Left renal cortex interstitium (tissue), 4 donors: ENCODE data around the gene FRS2. TPM values are rescaled to one million over a fixed set of nuclear protein-coding genes. Genes with fewer than 3 reads are reported as not detected.
A peak's percentile ranks its signal among the peaks of the same experiment; 100 is the strongest.

ENCODE experiments used
- DNase-seq, 4 donors: peaks; one replicate each; pipeline ENCODE4 v3.0.0-alpha.2; 2013; ENCODE audit warnings: low read depth in 4 of 4, low spot score in 2 of 4, missing footprints in 1 of 4
- polyA plus RNA-seq, 4 donors: library from polyadenylated mRNA; unstranded; fragments of 120-200 nt; gene quantifications; one replicate each; pipeline ENCODE4 v1.2.1, GENCODE V29; 2013; ENCODE audit not compliant: insufficient read length in 4 of 4

Gene FRS2
- polyA plus RNA-seq, 4 donors: 42.2 to 49.3 (median 45.4) TPM

DNA sequence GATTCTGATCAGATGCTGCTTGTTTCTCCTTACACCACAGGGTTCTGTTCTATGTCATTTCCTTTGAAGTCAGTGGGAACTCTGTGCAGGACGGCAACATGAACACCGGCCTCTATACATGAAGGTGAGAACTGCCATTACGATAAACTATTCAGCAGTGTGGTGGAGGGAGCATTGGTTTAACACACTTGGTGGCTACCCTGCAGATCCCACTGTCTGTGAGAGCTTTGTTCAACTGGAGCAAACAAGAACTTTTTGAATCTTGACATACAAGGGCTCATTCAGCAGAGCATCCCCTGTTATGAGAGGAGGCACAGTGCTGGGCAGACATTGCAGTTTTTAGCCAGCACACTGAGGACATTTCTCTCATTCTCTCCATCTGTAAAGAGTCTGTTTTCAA is 10.7 kb upstream of the FRS2 start:
- no peak for DNase-seq

DNA sequence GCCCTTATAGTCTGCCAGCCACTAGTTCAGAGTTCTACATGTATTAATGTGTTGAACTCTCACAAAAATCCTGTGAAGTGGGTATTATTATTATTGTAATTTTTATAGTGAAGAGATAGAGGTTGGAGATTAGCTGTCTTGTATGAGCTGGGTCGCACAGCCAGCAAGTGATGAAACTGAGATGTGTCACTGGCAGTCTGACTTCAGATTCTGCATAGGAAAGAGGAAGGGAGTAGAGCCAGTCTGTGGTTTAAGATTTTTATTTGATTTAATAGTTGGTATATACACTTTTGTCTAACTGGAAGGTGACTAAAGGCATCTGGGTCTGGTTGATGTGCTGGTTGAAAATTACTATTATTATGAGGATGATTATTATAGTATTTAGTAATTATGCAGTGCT is 5.8 kb upstream of the FRS2 start:
- no peak for DNase-seq

DNA sequence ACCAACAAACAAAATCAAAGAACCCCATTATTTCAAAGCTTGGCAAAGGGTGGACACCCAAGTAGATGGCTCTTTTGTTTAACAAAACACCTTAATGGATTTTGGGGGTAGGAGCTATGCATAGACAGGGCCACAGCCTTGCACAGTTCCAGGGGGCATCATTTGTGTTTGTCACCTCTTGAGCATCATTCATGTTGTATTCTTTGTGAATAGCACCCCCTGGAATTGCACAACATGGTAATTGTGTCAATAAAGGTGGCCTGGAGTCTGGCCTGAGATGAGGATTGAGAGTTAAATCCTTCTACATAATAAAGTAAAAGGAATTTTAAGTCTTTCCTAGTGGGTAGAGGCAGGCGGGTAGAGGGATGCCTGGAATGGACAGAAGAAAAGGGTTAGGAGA is 3.3 kb upstream of the FRS2 start:
- DNase-seq: no peak

DNA sequence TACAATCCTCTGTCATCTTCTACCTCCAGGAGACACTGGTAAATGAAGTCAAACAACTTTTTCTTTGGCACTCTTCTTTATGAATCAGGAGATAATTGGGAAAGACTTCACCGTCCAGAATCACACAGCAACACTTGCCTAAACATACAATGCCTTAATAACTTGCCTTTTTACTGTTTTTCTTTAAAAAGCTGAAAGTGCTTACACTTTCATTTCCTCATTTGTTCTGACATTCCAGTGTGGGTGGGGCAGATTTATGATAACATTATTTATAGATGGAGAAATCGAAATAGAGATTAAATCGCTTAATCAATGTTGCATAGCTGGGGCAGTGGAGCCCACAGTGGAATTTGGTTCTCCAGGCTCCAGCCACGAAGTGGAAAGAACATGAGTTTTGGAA is 2.8 kb upstream of the FRS2 start:
- DNase-seq: no peak

DNA sequence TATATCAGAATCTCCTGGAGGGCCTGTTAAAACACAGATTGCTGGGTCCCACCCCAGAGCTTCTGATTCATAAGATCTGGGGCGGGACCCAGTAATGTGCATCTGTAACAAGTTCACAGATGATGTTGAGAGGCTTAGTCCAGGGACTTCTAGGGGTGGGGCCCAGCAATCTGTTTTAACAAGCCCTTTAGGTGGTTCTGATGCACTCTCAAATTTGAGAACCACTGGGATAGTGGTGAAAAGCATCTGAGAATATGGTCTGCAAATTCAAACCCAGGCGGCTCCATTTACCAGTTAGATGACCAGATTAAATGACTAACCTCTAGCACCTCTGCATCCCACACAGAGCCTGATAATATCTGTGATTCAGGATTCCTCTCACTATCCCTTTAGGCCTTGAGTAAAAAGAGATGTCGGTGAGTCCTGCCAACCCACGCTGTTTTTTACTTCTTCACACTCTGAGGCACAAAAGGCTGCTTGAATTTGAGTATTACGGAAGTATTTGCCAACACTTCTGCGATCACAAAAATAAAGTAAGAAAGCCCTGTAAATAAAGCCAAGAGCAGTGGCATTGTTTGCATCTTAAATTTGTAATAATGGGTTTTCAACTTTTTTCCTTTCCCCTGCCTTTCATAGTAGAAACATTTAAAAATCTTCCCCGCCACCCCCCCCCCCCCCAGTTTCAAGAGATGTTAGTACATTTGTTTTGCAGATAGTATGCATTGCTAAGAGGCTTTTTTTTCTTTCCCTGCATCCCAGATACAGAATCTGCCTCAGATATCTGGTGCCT is 1.8 kb upstream of the FRS2 start:
- no peak for DNase-seq

DNA sequence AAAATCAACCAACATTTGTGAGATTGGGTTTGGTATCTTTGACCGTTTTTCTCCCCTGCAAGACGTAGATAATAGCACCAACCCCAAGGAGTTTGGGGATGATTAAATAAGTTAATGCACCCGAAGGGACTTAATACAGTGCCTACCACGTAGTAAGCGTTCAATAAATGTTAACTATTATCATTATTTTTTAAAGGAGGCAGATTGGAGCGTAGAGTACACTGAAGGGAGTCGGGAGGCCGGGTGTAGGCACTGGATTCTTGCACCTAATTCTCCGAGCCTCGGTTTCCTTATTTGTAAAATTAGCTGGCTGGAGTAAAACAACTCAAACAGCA is 367 bp upstream of the FRS2 start:
- DNase-seq: peak in 1 of 4 donors; percentile 41

DNA sequence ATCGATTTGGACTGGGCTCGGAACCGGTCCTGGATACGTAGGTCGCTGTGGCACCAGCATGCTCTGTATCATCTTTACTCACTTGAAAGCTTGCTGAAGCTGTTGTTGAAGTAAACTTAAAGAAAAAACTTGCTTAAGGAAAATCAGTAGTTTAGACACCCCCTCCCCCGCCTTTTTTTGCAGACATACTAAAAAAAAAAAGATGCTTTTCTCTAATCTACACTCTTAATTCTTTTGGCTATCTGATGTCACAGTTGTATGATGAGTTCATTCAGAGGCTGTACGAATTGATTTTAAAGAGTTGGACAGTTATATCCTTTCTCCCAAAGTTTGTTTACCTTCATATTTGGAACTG is 865 bp downstream of the FRS2 start:
- DNase-seq: no peak

DNA sequence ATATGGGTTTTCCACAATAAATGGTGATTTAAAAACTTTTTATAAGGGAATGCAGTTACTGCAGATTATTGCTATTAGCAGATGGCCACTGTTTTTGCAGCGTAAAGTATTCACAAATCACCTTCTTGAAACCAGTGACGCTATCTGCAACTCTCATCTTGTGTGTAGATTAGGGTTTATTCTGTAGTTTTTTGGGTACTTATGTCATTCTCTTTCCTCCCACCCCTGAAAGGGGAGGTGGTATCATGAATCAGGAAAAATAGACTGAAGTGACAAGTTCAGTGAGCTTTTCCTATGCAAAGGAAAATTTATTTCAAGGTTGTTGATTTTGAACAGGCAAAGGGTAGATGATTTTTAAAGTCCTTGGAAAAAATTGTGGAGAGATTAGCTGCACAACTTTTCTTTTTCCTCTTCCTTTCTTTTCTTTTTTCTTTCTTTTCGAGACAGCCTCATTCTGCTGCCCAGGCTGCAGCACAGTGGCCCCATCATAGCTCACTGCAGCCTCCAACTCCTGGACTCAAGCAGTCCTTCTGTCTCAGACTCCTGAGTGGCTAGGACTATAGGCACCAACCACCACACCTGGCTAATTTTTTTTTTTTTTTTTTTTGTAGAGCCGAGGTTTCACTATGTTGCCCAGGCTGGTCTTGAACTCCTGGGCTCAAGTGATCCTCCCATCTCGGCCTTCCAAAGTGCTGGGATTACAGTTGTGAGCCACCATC is 1.6 kb downstream of the FRS2 start:
- DNase-seq: no peak

DNA sequence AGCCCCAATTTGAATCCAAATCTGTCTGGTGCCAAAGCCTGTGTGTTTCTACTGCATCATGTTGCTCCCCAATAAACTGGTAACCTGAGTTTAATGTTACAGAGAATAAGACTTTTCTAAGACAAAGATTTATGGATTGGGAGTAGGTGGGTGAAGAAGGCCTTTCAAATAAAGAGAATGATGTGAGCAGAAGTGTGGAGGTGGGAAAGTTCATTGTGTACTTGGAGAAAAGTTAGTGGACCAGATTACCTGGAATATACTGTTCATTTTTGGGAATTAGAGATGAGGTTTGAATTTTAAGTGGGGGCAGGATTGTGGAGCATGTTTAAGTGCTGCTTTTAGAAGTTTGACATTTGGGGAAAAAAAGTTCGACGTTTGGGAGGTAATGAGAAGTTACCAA is 3.1 kb downstream of the FRS2 start:
- DNase-seq: no peak

DNA sequence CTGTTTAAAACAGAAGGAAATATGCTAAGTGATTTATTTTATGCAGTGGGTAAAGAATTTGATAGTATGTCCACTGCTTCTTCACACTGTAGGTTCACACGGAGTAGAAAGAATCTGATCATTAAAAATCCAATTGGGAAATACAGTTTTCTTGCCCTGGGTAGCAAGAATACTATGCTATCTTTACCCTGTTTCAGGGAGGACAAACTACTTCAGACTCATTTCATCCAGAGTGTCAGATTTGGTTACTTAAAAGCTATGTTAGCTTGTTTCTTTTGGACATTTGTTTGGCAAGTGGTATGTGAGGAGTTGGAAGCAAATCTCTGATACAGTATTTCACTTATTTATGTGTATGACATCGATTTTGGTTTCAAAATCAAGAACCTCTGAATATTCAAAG is 4.3 kb downstream of the FRS2 start:
- DNase-seq: no peak

DNA sequence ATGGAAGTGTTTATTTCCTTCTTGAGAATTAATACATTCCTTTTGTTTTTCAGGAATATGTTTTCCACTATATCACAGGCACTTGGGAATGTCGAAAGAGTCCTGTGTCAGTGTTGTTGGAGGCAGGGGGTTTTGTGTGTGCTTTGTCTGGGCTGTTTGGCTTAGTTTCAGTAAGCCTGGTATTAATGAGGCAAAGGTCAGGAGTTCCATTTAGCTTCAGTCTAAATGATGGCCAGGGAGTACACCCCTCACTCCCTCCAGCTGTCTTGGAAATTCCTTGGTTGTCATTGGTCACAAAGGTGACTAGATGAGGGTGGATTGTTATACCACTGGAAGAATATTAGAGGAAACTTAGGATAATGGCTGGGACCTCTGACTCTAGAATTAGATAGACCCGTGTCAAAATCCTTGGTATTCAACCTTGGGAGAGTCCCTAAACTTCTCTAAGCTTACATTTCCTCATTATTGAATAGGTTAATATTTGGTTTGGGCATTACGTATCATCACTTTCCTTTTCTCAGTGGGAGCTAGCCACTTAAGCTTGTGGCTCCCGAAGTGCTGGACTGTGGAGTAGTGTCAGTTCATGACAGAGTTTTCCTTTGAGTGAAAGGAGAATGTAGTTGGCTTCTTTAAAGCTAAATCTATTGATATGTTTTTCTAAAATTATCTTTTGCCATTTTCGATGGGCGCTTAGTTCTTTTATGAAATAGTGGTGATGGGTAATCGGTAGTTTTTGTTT is 5.2 kb downstream of the FRS2 start:
- no peak for DNase-seq

DNA sequence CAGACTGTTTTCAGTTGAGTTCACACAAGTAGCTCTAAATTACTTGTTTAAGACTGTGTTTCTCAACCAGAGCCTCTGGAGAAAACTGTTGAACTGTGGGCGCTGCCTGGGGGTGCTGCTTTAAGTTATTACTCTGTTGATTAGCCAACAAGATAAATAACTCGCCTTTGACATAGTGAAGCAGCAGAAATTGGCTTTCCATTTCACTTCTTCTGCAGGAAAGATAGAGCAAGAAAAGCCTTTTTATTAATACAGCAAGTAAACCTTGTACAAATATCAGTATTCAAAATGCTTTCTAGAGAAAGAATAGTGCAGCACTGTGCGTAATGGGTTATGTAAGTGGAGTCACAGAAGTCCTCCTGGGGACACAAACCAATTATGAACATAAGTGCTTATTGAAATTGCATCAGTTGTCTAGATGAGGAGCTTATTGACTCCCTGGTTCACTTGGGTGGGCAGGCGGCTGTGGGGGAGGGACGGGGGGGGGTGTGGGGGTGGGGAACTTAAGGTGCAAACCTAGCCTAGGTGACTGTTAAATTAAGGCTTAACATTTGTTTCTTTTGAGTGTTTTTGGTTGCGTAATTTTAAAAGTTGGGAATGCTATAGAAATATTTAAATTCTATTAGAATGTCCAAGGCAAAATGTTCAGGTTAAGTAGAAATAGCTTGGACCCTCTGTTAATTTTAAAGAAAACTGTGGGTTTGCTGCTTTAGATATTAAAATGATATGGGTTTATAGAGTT is 6.3 kb downstream of the FRS2 start:
- no peak for DNase-seq

DNA sequence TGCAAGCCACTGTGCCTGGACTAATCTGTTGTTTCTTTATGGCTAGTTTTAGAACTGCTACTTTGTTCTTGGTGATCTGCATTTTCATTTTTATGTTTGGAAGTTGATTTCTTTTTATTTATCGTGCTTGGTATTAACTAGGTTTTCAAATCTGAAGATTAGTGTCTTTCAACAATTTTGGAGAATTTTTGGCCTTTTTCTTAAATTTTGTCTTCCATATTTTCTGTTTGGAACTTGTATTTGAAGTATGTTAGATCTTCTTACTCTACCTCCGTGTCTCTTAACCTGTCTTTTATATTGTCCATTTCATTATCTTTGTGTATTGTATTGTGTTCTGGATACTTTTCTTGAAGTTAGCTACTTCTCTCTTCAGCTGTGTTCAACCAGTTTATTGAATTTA is 9.5 kb downstream of the FRS2 start:
- no peak for DNase-seq

DNA sequence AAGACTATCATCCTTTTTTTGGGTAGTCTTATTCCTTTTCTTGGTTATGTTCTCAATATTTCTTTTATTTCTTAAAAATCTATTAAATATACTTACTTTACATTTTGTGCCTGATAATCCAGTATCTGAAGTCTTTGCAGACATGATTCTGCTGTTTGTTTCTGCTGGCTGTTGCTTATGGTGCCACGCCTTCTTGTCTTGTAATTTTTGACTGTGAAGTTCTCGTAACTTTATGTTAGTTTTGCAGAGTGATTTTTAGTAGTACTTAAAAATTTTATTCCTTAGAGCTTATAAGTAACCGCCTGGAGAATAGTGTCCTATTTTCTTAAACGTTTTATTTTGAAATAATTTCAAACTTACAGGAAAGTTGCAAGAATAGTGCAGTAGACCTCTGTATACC is 10.5 kb downstream of the FRS2 start:
- no peak for DNase-seq

DNA sequence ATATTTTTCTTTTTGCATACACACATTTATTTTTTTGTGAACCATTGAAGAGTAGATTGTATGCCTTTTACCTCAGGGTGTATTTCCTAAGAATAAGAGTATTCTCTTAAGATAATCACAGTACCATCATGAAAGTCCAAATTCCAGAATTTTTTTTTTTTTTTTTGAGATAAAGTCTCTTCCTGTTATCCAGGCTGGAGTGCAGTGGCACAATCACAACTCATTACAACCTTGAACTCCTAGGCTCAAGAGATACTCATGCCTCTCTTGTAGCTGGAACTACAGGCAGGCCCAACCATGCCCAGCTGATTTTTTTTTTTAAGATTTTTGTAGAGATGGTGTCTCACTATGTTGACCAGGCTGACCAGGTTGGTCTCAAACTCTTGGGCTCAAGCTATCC is 10.9 kb downstream of the FRS2 start:
- DNase-seq: no peak

DNA sequence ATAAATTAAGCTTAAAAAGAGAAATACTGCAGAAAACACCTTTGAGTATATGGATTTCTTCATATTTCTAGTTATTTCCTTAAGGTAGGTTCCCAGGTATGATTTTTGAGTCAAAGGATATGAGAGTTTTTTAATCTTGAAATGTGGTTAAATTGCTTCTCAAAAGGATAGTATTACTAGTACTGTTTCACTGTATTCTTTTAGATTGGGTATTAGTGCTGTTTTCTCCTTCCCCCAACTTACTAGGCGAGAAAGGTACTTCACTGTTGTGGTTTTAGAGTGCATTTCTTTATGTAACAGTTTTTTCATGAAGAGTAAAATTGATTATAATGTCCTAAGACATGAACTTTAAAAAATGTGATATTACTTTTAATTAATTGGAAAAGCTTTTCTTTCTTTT is 13.5 kb downstream of the FRS2 start:
- no peak for DNase-seq

DNA sequence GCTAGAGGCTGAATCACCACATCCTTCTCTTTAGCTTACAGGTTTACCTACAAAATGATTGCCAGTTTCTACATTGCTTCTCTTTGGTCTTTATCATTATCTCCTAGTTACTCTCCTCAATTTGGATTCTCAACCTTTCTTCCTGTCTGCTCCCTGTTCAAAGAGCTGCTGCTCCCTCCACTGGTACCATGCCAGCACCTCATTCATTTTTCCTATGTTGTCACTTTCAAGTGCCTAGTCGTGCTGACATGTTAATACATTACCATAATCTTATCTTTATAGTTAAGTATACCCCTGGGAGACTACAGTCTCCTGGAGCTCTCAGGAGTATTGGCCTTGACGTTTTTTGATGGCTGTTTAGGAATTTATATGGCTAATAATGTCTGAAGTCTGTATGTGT is 14.2 kb downstream of the FRS2 start:
- DNase-seq: no peak

DNA sequence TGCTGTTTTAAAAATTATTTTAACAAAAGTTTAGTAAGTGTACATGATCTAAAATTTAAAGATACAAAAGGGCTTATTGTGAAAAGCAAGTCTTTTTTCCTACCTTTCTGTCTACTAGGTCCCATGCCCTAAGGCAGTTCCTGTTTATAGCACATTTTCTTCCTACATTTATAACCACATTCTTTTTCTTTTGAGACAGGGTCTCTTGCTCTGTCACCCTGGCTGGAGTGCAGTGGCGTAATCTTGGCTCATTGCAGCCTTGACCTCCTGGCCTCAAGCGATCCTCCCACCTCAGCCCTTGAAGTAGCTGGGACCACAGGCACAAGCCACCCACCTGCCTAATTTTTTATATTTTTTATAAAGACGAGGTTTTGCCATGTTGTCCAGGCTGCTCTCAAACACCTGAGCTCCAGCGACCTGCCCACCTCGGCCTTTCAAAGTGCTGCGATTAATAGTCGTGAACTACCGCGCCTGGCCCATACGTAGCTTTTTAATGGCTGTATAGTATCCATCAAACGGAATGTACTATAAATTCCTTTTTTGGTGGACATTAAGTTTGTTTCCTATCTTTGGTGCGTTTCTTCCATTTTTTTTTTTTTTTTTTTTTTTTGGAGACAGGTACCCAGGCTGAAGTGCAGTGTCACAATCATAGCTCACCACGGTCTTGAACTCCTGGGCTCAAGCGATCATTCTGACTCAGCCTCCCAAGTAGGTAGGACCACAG is 20.9 kb downstream of the FRS2 start:
- no peak for DNase-seq

DNA sequence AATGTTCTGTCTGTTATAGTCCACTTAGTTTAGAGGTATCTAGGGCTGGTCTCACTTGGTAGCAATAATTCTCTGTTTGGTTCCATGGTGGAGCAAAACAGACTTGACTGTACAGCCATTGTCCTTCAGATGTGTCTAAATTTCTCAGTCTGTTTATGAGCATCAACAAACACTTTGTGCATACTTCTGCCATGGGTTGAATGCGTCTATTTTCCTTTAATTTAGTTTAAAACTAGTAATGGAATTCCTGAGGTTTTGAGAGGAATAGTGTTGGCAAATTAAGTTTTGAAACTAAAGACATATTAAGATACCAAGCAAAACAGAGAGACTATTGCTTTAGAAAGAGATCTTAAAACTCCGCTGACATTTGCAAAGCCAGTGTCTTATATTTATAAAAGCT is 22.6 kb downstream of the FRS2 start:
- no peak for DNase-seq

DNA sequence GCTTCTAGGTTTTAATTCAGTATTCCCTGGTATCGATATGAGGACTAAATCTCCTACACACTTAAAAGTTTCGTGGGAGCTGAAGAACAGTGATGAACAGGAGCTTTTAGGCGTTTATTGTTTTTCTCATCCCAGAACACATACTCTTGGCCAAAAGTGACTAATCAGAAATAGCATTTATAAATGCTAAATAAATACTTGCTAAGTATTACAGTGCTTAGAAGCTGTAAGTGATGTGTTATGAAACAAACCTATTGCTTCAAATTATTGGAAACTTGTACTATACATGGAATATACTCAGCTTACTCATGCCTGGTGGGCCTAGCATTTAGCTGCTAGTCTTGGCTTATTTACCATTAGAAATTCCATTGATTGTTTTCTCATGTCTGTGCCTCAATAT is 24.9 kb downstream of the FRS2 start:
- DNase-seq: no peak
